H1 (cell line): ENCODE data around the gene MBNL2. TPM values are rescaled to one million over a fixed set of nuclear protein-coding genes. Genes with fewer than 3 reads are reported as not detected.

Source experiments
- CHD7 ChIP-seq: fragments of 300-600 bp; sonication (generic); IDR thresholded peaks from 2 replicates; pipeline ENCODE4 v1.7.1; 2012; ENCODE audit warnings: low read length, moderate library complexity, mild to moderate bottlenecking, inconsistent platforms; ENCODE audit not compliant: insufficient replicate concordance
- EP300 ChIP-seq, 2 experiments: IDR thresholded peaks; 1 replicate in 1 of 2; 2 replicates in 1 of 2; pipeline ENCODE4 v1.6.1; 2011 to 2012; ENCODE audit warnings: low read depth in 2 of 2, low read length in 2 of 2, mild to moderate bottlenecking in 2 of 2, borderline replicate concordance in 1 of 2, inconsistent platforms in 1 of 2, moderate library complexity in 1 of 2
- EZH2 ChIP-seq: fragments of 200-600 bp; sonication (generic); IDR thresholded peaks from 2 replicates; pipeline ENCODE4 v1.7.1; 2012; ENCODE audit warnings: low read depth, mild to moderate bottlenecking, moderate library complexity, low read length, inconsistent platforms; ENCODE audit not compliant: severe bottlenecking
- SAP30 ChIP-seq: fragments of 300-600 bp; sonication (generic); IDR thresholded peaks from 2 replicates; pipeline ENCODE4 v1.7.1; 2012; ENCODE audit warnings: low read length, moderate library complexity, mild to moderate bottlenecking, inconsistent platforms; ENCODE audit not compliant: insufficient read depth, insufficient replicate concordance
- polyA plus RNA-seq, 7 experiments: library from polyadenylated mRNA; depleted of rRNA in 3 of 7; stranded (reverse) in 5 of 7; unstranded in 2 of 7; fragments of >200 nt in 5 of 7; fragments of 200-250 nt in 2 of 7; gene quantifications; 1 replicate in 5 of 7; 2 replicates in 1 of 7; 4 replicates in 1 of 7; pipeline versions ENCODE4 v1.2.1 to v1.2.3, GENCODE V29; 2011 to 2013; ENCODE audit warnings: missing spikeins in 2 of 7, mixed read lengths in 2 of 7
- total RNA-seq: library from RNA; stranded (reverse); fragmentation: NEBNext Ultra II Directional; extraction: Animal tissue kit (Norgen Biotek cat#: 25700); gene quantifications from 2 replicates; pipeline ENCODE4 v1.2.1, GENCODE V29; 2021

Gene MBNL2
- total and polyA plus RNA-seq, 2 of the 8 experiments (the other 6 are each of a cell fraction or from before 2014, with no cell fraction given): 1.0 to 2.6 TPM

- no peak for TF ChIP-seq CHD7
- no peak for TF ChIP-seq EZH2
- TF ChIP-seq SAP30: no peak
- no peak for TF ChIP-seq EP300 (IDR thresholded peaks at IDR 0.05; ENCODE audit: borderline replicate concordance in 1 of 2, low read depth in 2 of 2, low read length in 2 of 2)
Observed at GRCh38 chr13:97408938-97409337, 186.8 kb downstream of the MBNL2 start (continued).
